GM12878 (cell line): ENCODE measurements around the gene UBAC2. TPM values are rescaled to one million over a fixed set of nuclear protein-coding genes. Genes with fewer than 3 reads are reported as not detected.
A peak's percentile ranks its signal among the peaks of the same experiment; 100 is the strongest.

Experiments
- ATAC-seq: fragments of 200-7000 bp; cut with Tn5 transposase; 3 replicates; pipeline ENCODE4 v1.9.1; 2020; ENCODE audit warnings: mild to moderate bottlenecking, moderate library complexity
- BruUV-seq: library from RNA; stranded (reverse); fragments of 400-500 nt; replicated peaks from 2 replicates; lab custom pipeline; 2021; lab: Mats Ljungman, UMichigan
- CTCF ChIA-PET: fragments of 300-600 bp; sonication (Branson Sonifier 250); formaldehyde crosslinking; extraction: SDS; loops from one replicate; lab custom pipeline; 2021; ENCODE audit warnings: inconsistent platforms; lab: Yijun Ruan, JAX
- POLR2A ChIA-PET: fragments of 350-600 bp; formaldehyde crosslinking; extraction: SDS; loops from one replicate; lab custom pipeline; 2021; ENCODE audit warnings: inconsistent platforms; lab: Charles Lee
- RAD21 ChIA-PET: fragments of 300-600 bp; sonication (Branson Sonifier 250); formaldehyde crosslinking; loops from one replicate; lab custom pipeline; 2023; ENCODE audit warnings: antibody characterized with exemption; ENCODE audit not compliant: unreplicated experiment; lab: Charles Lee
- SMC1A ChIA-PET: fragments of 300-600 bp; sonication (Branson Sonifier 250); formaldehyde crosslinking; loops from one replicate; lab custom pipeline; 2023; ENCODE audit not compliant: unreplicated experiment, uncharacterized antibody; lab: Charles Lee
- DNase-seq: peaks from one replicate; pipeline ENCODE4 v3.0.0-alpha.2; 2011; ENCODE audit warnings: low read depth, low spot score
- FAIRE-seq: peaks from 3 replicates; lab custom pipeline; 2011; peaks lifted over from hg19 to GRCh38; lab: Jason Lieb, UNC
- H2AFZ ChIP-seq: 2 replicates; pipeline ENCODE4 v1.6.0; 2011; ENCODE audit warnings: low read depth, low read length, control low read depth; ENCODE audit not compliant: control insufficient read depth
- H3K27ac ChIP-seq: 2 replicates; pipeline ENCODE4 v1.5.1; 2011; ENCODE audit warnings: control low read depth; ENCODE audit not compliant: control insufficient read depth, insufficient read depth
- H3K27me3 ChIP-seq, 2 experiments: replicated peaks in 1 of 2; 2 replicates each; pipeline versions ENCODE4 v1.6.0 to v1.6.1; 2011; ENCODE audit warnings: low read length in 1 of 2; ENCODE audit not compliant: control insufficient read depth in 2 of 2, insufficient read depth in 2 of 2
- H3K36me3 ChIP-seq, 2 experiments: 2 replicates each; pipeline ENCODE4 v1.5.1; 2011; ENCODE audit warnings: low read length in 1 of 2; ENCODE audit not compliant: control insufficient read depth in 2 of 2, insufficient read depth in 2 of 2
- H3K4me1 ChIP-seq: 2 replicates; pipeline ENCODE4 v1.6.1; 2011; ENCODE audit warnings: mild to moderate bottlenecking, low read length, moderate library complexity, mixed read lengths; ENCODE audit not compliant: control insufficient read depth, insufficient read depth
- H3K4me2 ChIP-seq: 2 replicates; pipeline ENCODE4 v1.6.0; 2011; ENCODE audit warnings: control low read depth; ENCODE audit not compliant: control insufficient read depth, insufficient read depth
- H3K4me3 ChIP-seq: fragments of 200-600 bp; sonication (generic); 2 replicates; pipeline ENCODE4 v1.5.1; 2016
- H3K79me2 ChIP-seq: 2 replicates; pipeline ENCODE4 v1.6.0; 2011; ENCODE audit warnings: low read length; ENCODE audit not compliant: control insufficient read depth, insufficient read depth
- H3K9ac ChIP-seq: 2 replicates; pipeline ENCODE4 v1.8.0; 2011; ENCODE audit warnings: low read length, control low read depth, mixed read lengths; ENCODE audit not compliant: control insufficient read depth, insufficient read depth
- H3K9me3 ChIP-seq: replicated peaks from 3 replicates; pipeline ENCODE4 v1.5.1; 2011; ENCODE audit warnings: mild to moderate bottlenecking, low read length; ENCODE audit not compliant: control insufficient read depth, insufficient read depth
- H4K20me1 ChIP-seq: 2 replicates; pipeline ENCODE4 v1.6.0; 2011; ENCODE audit not compliant: control insufficient read depth, insufficient read depth
- E2F8 ChIP-seq: fragments of 450-650 bp; IDR thresholded peaks from 2 replicates; pipeline ENCODE4 v1.6.1; 2018; ENCODE audit warnings: mild to moderate bottlenecking, low read depth, moderate library complexity; ENCODE audit not compliant: partially characterized antibody
- FOXM1 ChIP-seq: IDR thresholded peaks from 2 replicates; pipeline ENCODE4 v1.6.1; 2012; ENCODE audit warnings: low read depth, mild to moderate bottlenecking, inconsistent platforms, low read length, moderate library complexity
- HDAC6 ChIP-seq: fragments of 200-600 bp; sonication (generic); IDR thresholded peaks from one replicate; pipeline ENCODE4 v1.8.0; 2017; ENCODE audit warnings: antibody characterized with exemption; ENCODE audit not compliant: unreplicated experiment
- IKZF1 ChIP-seq: fragments of 450-650 bp; conservative IDR thresholded peaks from 2 replicates; pipeline ENCODE4 v1.6.1; 2017; ENCODE audit warnings: antibody characterized with exemption, mild to moderate bottlenecking
- IKZF2 ChIP-seq, 2 experiments: fragments of 450-650 bp; IDR thresholded peaks; 2 replicates each; pipeline ENCODE4 v1.6.1; 2017; ENCODE audit warnings: mild to moderate bottlenecking in 2 of 2, moderate library complexity in 2 of 2
- LARP7 ChIP-seq: fragments of 450-650 bp; IDR thresholded peaks from 2 replicates; pipeline ENCODE4 v1.6.1; 2017; ENCODE audit warnings: mild to moderate bottlenecking
- MYC ChIP-seq: IDR thresholded peaks from 2 replicates; pipeline ENCODE4 v1.6.1; 2011; ENCODE audit warnings: mild to moderate bottlenecking, low read length, moderate library complexity, inconsistent platforms; ENCODE audit not compliant: insufficient read depth, insufficient replicate concordance, insufficient read length, severe bottlenecking
- NRF1 ChIP-seq: conservative IDR thresholded peaks from 2 replicates; pipeline ENCODE4 v1.6.1; 2011; ENCODE audit warnings: mild to moderate bottlenecking, low read depth, low read length, improper control_type of control experiment
- PML ChIP-seq: IDR thresholded peaks from 2 replicates; pipeline ENCODE4 v1.6.1; 2012; ENCODE audit warnings: low read length, inconsistent platforms
- POLR2AphosphoS5 ChIP-seq: IDR thresholded peaks from 2 replicates; pipeline ENCODE4 v1.6.1; 2011; ENCODE audit warnings: mild to moderate bottlenecking, low read length, inconsistent platforms
- RFX5 ChIP-seq: IDR thresholded peaks from 2 replicates; pipeline ENCODE4 v1.6.1; 2011; ENCODE audit warnings: low read depth, low read length, improper control_type of control experiment
- SMAD5 ChIP-seq: IDR thresholded peaks from 2 replicates; pipeline ENCODE4 v1.6.1; 2016; ENCODE audit warnings: antibody characterized with exemption, low read depth
- SP1 ChIP-seq: IDR thresholded peaks from one replicate; pipeline ENCODE4 v1.6.1; 2011; ENCODE audit warnings: low read depth, low read length
- SUPT20H ChIP-seq: IDR thresholded peaks from 2 replicates; pipeline ENCODE4 v1.6.1; 2011; ENCODE audit warnings: low read depth, mild to moderate bottlenecking, low read length, moderate library complexity, borderline replicate concordance; ENCODE audit not compliant: control insufficient read depth
- YBX1 ChIP-seq: fragments of 450-650 bp; IDR thresholded peaks from 2 replicates; pipeline ENCODE4 v1.6.1; 2016; ENCODE audit warnings: antibody characterized with exemption
- ZBED1 ChIP-seq: IDR thresholded peaks from 2 replicates; pipeline ENCODE4 v1.6.1; 2016; ENCODE audit warnings: borderline replicate concordance
- ZNF687 ChIP-seq: fragments of 450-650 bp; IDR thresholded peaks from 2 replicates; pipeline ENCODE4 v1.6.1; 2017; ENCODE audit warnings: mild to moderate bottlenecking, moderate library complexity
- ZZZ3 ChIP-seq: IDR thresholded peaks from 2 replicates; pipeline ENCODE4 v1.6.1; 2011; ENCODE audit warnings: low read depth; ENCODE audit not compliant: control insufficient read depth, insufficient read length
- WGBS: methylation state at CpG from one replicate; pipeline ENCODE4 v1.1.6; 2016; ENCODE audit warnings: low lambda C conversion rate; ENCODE audit not compliant: insufficient replicate concordance, insufficient coverage; ENCODE audit errors: missing lambda C conversion rate; 5-methylcytosine and 5-hydroxymethylcytosine counted together
- in situ Hi-C: fragments of 300-500 bp; cut with MboI; formaldehyde crosslinking; loops from 9 replicates; pipeline ENCODE4 v1.14.3; 2018; ENCODE audit warnings: mixed read lengths
- intact Hi-C: fragments of 100-400 bp; cut with micrococcal nuclease; formaldehyde crosslinking; loops from one replicate; pipeline ENCODE4 v1.14.2; 2022; ENCODE audit not compliant: unreplicated experiment
- polyA plus RNA-seq, 11 experiments: library from polyadenylated mRNA; depleted of rRNA in 4 of 11; unstranded in 6 of 11; stranded (reverse) in 5 of 11; fragments of >200 nt; fragmentation: Nextera tagmentation in 4 of 11; fragmentation: Illumina TruSeq in 1 of 11; extraction: Ambion mirVana in 4 of 11; extraction: Trizol in 1 of 11; gene quantifications; 1 replicate in 1 of 11; 2 replicates in 10 of 11; pipeline versions ENCODE4 v1.2.1 to v1.2.3, GENCODE V29; 2011 to 2016; ENCODE audit warnings: inconsistent platforms in 2 of 11, missing spikeins in 2 of 11, low read depth in 1 of 11
- total RNA-seq, 4 experiments: library from RNA; depleted of rRNA in 3 of 4; stranded (reverse); fragments of >200 nt in 3 of 4; fragmentation: Illumina TruSeq in 1 of 4; extraction: Trizol in 1 of 4; gene quantifications; 2 replicates each; pipeline versions ENCODE4 v1.2.1 to v1.2.3, GENCODE V29; 2013 to 2021

Gene UBAC2
- total and polyA plus RNA-seq, 10 of the 15 experiments (the other 5 are each of a cell fraction or from before 2014, with no cell fraction given): 3.0 to 54.6 (median 17.4) TPM

GRCh38 chr13:99299920-99300341 lies 99.3 kb downstream of the UBAC2 start:
- Histone ChIP-seq H3K4me1 (peaks cover 24% of the 10 kb centered on the region), H3K9ac (no peak overlapping the region), H3K9me3 (no peaks in the 10 kb centered on the region), H3K36me3 (peaks cover 4 to 21% of the 10 kb centered on the region in 2 experiments), H2AFZ (no peak overlapping the region), H3K4me3 (peak overlapping the region; percentile 66), H3K27me3 (no peaks in the 10 kb centered on the region), H3K4me2 (peak overlapping the region; percentile 64), H3K79me2 (peaks cover 100% of the 10 kb centered on the region), H4K20me1 (peaks cover 3% of the 10 kb centered on the region; the same call in 1 of the 2 replicates), H3K27ac (peak overlapping the region; percentile 93)
- ATAC-seq (peak; percentile 47), DNase-seq (no peak), FAIRE-seq (no peak)
- WGBS: 51% methylated on average over 4 of the region's 4 CpGs
- no TSS peak for BruUV-seq
- SMC1A ChIA-PET: interaction anchor here (0.7 to 13.7 kb wide), 15 partner anchors 8 to 135 kb away, joined by 3 to 264 read pairs (median 5); partner anchors contain the start of gene GPR183
- POLR2A ChIA-PET: interaction anchor here (1.0 to 4.6 kb wide), 9 partner anchors 7 to 100 kb away, joined by 3 to 35 read pairs (median 5); partner anchors contain the start of gene GPR183
- CTCF ChIA-PET: interaction anchor here (1.0 to 6.7 kb wide), 10 partner anchors 11 to 142 kb away, joined by 3 to 61 read pairs (median 4); no protein-coding TSS in a partner anchor
- intact Hi-C loops: loop anchor here (2.0 to 10.0 kb wide), 3 partner anchors 17 to 205 kb away; partner anchors contain the start of gene TM9SF2
- RAD21 ChIA-PET: interaction anchor here (1.1 to 14.1 kb wide), 12 partner anchors 8 to 136 kb away, joined by 3 to 247 read pairs (median 23); no protein-coding TSS in a partner anchor
- in situ Hi-C loops: no loop called here
- TF ChIP-seq NRF1 (0 out of 2 replicates have a peak, but pooled peaks have one; percentile 35), SMAD5 (0 out of 2 replicates have a peak, but pooled peaks have one; percentile 38), POLR2AphosphoS5 (peak; percentile 91), IKZF2 (IDR thresholded peaks at IDR 0.05) (peak; percentile 21 to 27; a peak in 2 of 4 replicates), IKZF1 (0 out of 2 replicates have a peak, but pooled peaks have one; percentile 39), MYC (no peak), LARP7 (0 out of 2 replicates have a peak, but pooled peaks have one; percentile 53), YBX1 (no peak), RFX5 (no peak), SP1 (no peak), ZNF687 (0 out of 2 replicates have a peak, but pooled peaks have one; percentile 51), PML (peak; percentile 61; the same call in 1 of the 2 replicates), ZBED1 (peak; percentile 45; the same call in 1 of the 2 replicates), FOXM1 (no peak), SUPT20H (no peak), E2F8 (no peak), ZZZ3 (no peak), HDAC6 (no peak)
